Activated naive CD4-positive, alpha-beta T cell treated with anti-CD3 and anti-CD28 coated beads, Interleukin-2, amount 50 U/mL, for 16 hours (primary cell): ENCODE results near the gene TMEM132A.
"Not testable (repeated sequence)": the region's sequence is repeated elsewhere in the genome, so short reads cannot be mapped to it uniquely, and the experiment has no call there.

Experiments used
- DNase-seq: peaks from one replicate; pipeline ENCODE4 v3.0.0-alpha.2; 2020

TMEM132A gene

GRCh38 chr11:60968223-60968622 lies 44.0 kb downstream of the TMEM132A start:
- no peak for DNase-seq

- peak; percentile 85 for DNase-seq
These were observed 46.1 kb downstream of the TMEM132A start for GRCh38 chr11:60970369-60970774.

GRCh38 chr11:60970890-60971289 lies 46.6 kb downstream of the TMEM132A start:
- DNase-seq: no peak

- peak; percentile 71 for DNase-seq
These were observed 47.3 kb downstream of the TMEM132A start, which contains the start of gene CD6 for GRCh38 chr11:60971520-60971919. CD6 (plus strand) TSS chr11:60971680; CDS start chr11:60971866, 186 bp downstream.

- peak; percentile 46 for DNase-seq
These were observed 48.1 kb downstream of the TMEM132A start for GRCh38 chr11:60972182-60973030.

GRCh38 chr11:60973699-60974098 lies 49.4 kb downstream of the TMEM132A start:
- no peak for DNase-seq

- not testable (repeated sequence) for DNase-seq
These were observed 50.1 kb downstream of the TMEM132A start for GRCh38 chr11:60974316-60974715.

GRCh38 chr11:60974726-60975125 lies 50.5 kb downstream of the TMEM132A start:
- no peak for DNase-seq

- DNase-seq: no peak
These were observed 53.0 kb downstream of the TMEM132A start for GRCh38 chr11:60977224-60977623.

- no peak for DNase-seq
These were observed 53.6 kb downstream of the TMEM132A start for GRCh38 chr11:60977836-60978235.

- peak; percentile 58 for DNase-seq
These were observed 54.5 kb downstream of the TMEM132A start for GRCh38 chr11:60978546-60979380.

GRCh38 chr11:60981515-60981914 lies 57.3 kb downstream of the TMEM132A start:
- no peak for DNase-seq

- no peak for DNase-seq
These were observed 57.9 kb downstream of the TMEM132A start for GRCh38 chr11:60982184-60982583.

- DNase-seq: no peak
These were observed 59.9 kb downstream of the TMEM132A start for GRCh38 chr11:60984149-60984548.

GRCh38 chr11:60984636-60985035 lies 60.4 kb downstream of the TMEM132A start:
- DNase-seq: no peak

GRCh38 chr11:60985501-60985900 lies 61.2 kb downstream of the TMEM132A start:
- no peak for DNase-seq

GRCh38 chr11:60985991-60986915 lies 62.0 kb downstream of the TMEM132A start:
- DNase-seq: peak; percentile 89
